RWPE1 (cell line): Measurements from ENCODE around the gene KLHDC8A.
"Not testable (repeated sequence)": the region's sequence is repeated elsewhere in the genome, so short reads cannot be mapped to it uniquely, and the experiment has no call there.

ENCODE experiments used
- CTCF ChIA-PET: fragments of 350-600 bp; sonication (Branson Sonifier 250); formaldehyde crosslinking; extraction: SDS; loops from one replicate; lab custom pipeline; 2021; lab: Yijun Ruan, JAX
- POLR2A ChIA-PET: fragments of 400-600 bp; formaldehyde crosslinking; extraction: SDS; loops from one replicate; lab custom pipeline; 2020; ENCODE audit warnings: antibody characterized with exemption; ENCODE audit not compliant: low non-redundant PET; lab: Yijun Ruan, JAX
- DNase-seq: peaks from one replicate; pipeline ENCODE4 v3.0.0; 2012; ENCODE audit warnings: low spot score
- H3K27ac ChIP-seq: fragments of 450-650 bp; 2 replicates; pipeline ENCODE4 v1.5.1; 2017
- TF ChIP-seq, protein P1 (sequence below): fragments of 450-650 bp; conservative IDR thresholded peaks from 2 replicates; pipeline ENCODE4 v1.5.1; 2017; ENCODE audit warnings: low read depth, mild to moderate bottlenecking

KLHDC8A gene

DNA sequence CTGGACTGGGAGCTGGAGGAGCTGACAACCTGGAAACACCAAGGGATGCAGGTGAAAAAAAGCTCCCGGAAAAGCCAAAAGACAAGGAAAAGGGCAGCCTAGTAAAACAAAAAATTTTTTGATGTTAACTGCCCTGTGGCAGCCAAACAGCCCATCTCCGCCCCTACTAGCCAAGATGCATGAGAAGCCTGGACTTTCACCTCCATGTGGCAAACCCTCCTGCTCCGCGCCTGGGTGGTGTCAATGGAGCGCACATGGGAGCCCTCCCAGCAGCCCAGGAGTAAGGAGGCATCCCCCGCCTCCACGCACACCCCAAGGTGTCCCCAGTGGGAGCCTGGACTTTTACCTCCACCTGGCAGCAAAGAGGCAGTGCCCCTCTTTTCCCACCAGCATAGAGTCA, 34.7 kb upstream of the KLHDC8A start:
- no peak overlapping the region for H3K27ac ChIP-seq
- no peak for DNase-seq
- TF ChIP-seq, protein P1, sequence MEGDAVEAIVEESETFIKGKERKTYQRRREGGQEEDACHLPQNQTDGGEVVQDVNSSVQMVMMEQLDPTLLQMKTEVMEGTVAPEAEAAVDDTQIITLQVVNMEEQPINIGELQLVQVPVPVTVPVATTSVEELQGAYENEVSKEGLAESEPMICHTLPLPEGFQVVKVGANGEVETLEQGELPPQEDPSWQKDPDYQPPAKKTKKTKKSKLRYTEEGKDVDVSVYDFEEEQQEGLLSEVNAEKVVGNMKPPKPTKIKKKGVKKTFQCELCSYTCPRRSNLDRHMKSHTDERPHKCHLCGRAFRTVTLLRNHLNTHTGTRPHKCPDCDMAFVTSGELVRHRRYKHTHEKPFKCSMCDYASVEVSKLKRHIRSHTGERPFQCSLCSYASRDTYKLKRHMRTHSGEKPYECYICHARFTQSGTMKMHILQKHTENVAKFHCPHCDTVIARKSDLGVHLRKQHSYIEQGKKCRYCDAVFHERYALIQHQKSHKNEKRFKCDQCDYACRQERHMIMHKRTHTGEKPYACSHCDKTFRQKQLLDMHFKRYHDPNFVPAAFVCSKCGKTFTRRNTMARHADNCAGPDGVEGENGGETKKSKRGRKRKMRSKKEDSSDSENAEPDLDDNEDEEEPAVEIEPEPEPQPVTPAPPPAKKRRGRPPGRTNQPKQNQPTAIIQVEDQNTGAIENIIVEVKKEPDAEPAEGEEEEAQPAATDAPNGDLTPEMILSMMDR = no peak
- ChIA-PET POLR2A (no interaction called here), CTCF (interaction anchor here (0.6 to 2.1 kb wide), 6 partner anchors 32 to 580 kb away, joined by 3 to 9 read pairs (median 4); no protein-coding TSS in a partner anchor)

DNA sequence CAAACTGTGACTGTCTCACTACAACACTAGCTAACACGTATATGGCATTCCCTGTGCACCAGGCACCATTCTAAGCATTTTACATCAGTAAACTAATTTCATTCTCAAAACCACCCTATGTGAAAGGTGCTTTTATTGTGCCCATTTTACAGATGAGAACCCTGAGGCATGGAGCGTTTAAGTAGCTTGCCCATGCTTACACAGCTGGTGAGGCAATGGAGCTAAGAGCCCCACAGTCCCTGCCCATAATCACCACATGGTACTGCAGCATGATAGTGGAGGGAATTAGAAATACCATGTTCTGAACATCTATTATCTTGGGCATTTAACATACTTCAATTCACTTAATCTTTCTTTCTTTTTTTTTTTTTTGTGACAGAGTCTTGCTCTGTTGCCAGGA, 31.1 kb upstream of the KLHDC8A start:
- TF ChIP-seq, protein P1 = no peak
- DNase-seq = no peak
- POLR2A ChIA-PET = no interaction called here
- CTCF ChIA-PET = interaction anchor here (0.9 to 2.9 kb wide), 4 partner anchors 9 to 98 kb away, joined by 3 to 11 read pairs (median 10); no protein-coding TSS in a partner anchor
- H3K27ac ChIP-seq = no peak overlapping the region

DNA sequence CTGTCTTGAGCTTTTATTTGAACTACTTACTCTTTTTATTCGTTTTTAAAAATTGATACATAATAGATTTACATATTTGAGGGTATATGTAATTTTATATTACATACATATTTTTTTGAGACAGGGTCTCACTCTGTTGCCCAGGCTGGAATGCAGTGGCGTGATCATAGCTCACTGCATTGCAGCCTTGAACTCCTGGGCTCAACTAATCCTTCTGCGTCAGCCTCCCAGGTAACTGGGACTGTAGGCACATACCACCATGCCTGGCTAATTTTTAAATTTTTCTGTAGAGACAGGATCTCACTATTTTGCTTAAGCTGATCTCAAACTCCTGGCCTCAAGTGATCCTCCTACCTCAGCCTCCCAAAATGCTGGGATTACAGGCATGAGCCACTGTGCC, 26.3 kb upstream of the KLHDC8A start:
- DNase-seq, POLR2A ChIA-PET, H3K27ac ChIP-seq: not testable (repeated sequence)
- CTCF ChIA-PET = interaction anchor here (0.6 to 2.2 kb wide), 5 partner anchors 14 to 725 kb away, joined by 3 to 8 read pairs (median 5); no protein-coding TSS in a partner anchor

DNA sequence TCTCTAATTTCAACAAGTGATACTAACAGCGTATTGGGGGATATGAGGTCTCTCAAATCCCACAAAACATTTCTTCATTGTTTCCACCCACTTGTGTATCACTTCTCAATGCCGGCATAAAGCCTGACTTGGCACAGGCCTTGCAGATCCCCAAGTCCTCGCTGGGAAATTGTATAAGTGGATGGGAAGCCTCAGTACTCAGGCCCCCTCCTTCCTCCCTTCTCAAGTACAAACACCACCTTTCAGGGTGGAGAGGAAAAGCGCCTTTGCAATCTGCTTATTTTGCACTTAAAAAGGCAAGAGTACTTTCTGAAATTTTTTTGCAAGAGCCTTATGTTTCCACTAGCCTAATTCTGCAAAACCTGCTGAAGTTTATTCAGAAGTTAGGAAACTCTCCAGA, 25.8 kb upstream of the KLHDC8A start:
- ChIA-PET POLR2A (no interaction called here), CTCF (interaction anchor here (0.6 to 2.2 kb wide), 5 partner anchors 14 to 397 kb away, joined by 3 to 8 read pairs (median 5); no protein-coding TSS in a partner anchor)
- DNase-seq = no peak
- TF ChIP-seq, protein P1 = no peak
- H3K27ac ChIP-seq = no peak overlapping the region

DNA sequence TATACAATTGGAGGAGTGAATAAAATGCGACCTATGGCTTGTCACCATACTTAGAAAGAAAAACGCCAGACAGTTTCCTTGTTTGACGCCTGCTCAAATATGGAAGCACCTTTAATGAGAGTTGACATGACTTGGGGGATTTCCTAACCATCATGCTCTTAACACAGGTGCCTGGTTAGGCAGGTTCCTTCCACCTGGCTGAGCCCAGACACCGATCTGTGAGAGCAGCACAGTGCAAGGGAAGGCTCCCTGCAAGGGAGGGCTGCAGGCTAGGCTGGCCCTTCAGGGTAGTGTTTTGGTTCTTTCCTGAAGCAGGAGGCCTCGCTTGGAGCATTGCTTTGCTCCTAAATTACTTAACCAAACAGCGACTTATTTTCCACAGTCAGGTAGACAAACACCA, 24.6 kb upstream of the KLHDC8A start:
- TF ChIP-seq, protein P1 = no peak
- no peak overlapping the region for H3K27ac ChIP-seq
- DNase-seq = no peak
- CTCF ChIA-PET = interaction anchor here (0.6 to 1.6 kb wide), 5 partner anchors 18 to 628 kb away, joined by 3 to 6 read pairs (median 4); no protein-coding TSS in a partner anchor
- POLR2A ChIA-PET = no interaction called here

DNA sequence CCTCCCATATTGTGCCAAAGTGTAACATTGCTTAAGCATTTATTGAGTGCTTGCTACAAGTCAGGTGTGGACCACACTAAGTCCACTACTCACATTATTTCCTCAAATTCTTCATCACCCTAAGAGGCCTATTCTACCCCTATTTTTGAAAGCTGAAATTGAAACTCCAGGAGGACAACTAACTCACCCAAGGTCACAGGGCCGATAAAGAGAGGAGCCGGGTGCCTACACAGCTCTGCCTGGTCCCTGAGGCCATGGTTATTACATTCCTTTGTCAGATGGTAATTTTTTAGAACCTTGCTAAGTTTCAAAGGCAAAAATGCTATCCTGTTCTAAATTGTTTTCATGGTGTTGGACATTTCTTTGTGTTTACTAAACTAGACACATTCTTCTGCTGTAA, 24.2 kb upstream of the KLHDC8A start:
- ChIA-PET POLR2A (no interaction called here), CTCF (interaction anchor here (0.6 to 1.6 kb wide), 7 partner anchors 16 to 628 kb away, joined by 3 to 6 read pairs (median 4); no protein-coding TSS in a partner anchor)
- no peak overlapping the region for H3K27ac ChIP-seq
- TF ChIP-seq, protein P1 = no peak
- DNase-seq = no peak

DNA sequence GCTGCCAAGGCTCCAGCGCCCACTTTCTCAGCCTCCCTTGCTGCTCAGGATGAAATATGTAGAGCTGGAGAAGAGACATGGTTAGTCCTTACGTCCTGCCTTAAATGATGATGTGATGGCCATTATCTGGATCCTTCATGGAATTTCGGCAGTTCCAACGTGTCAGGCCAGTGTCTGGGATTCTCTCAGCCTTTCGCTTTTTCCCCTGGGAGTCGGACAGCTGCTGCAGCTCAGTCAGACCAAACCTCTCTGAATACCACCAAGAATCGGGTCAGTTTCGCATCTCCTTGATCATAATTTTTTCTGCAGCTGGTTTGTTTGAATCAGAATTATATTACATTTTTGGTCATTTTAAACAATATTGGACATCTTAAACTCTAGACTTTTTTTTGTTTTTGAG, 22.3 kb upstream of the KLHDC8A start:
- no peak for DNase-seq
- CTCF ChIA-PET = interaction anchor here (0.6 kb wide), 1 partner anchor 47 kb away, joined by 3 read pairs; no protein-coding TSS in a partner anchor
- H3K27ac ChIP-seq = no peak overlapping the region
- POLR2A ChIA-PET = no interaction called here
- TF ChIP-seq, protein P1 = no peak
